Stimulated activated CD8-positive, alpha-beta memory T cell treated with anti-CD3 and anti-CD28 coated beads, Interleukin-7, amount 100 ng/mL, for 1 hour (primary cell): ENCODE results near the gene NUFIP2.
"Not testable (repeated sequence)": the region's sequence is repeated elsewhere in the genome, so short reads cannot be mapped to it uniquely, and the experiment has no call there.

ENCODE experiments used
- DNase-seq, 2 donors: peaks; one replicate each; pipeline ENCODE4 v3.0.0-alpha.2; 2020; ENCODE audit warnings: low read depth in 2 of 2

Gene NUFIP2

DNA sequence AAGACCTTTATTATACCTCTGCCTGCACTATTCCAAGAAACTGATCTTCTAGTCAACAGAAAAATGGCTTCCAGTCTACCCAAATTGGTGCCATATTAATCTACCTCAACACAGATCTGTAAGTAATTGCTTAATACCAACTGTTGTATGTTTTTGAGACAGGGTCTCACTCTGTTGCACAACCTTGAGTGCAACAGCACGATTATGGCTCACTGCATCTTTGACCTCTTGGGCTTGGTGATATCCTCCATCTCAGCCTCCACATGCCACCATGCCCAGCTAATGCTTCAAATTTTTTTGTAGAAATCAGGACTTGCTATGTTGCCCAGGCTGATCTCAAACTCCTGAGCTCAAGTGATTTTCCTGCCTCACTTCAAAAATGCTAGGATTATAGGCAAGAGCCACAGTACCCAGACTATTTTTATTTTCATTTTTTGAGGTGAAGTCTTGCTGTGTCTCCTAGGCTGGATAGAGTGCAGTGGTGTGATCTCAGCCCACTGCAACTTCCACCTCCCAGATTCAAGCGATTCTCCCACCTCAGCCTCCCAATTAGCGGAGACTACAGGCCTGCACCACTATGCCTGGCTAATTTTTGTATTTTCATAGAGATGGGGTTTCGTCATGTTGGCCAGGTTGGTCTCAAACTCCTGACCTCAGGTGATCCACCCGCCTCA is 14.4 kb downstream of the NUFIP2 start:
- no peak for DNase-seq

DNA sequence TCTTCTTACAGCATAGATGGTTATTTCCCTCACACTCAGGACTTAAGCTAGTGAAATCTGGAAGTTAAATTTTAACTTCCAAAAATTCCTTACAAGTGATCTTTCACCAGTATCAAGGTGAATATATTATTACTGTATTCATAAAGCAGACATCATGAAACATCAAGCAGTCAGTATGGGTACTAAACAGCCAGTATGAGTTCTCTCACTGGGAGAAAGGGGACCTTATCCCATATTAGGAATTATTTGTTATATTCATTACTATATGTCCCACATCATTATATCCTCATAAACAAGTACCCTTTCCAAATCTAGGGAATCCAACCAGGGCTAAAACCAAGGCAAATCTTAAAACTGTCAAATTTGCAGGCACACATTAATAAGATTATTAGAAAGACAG is 15.3 kb downstream of the NUFIP2 start:
- no peak for DNase-seq

GRCh38 chr17:29273924-29274323 is 20.0 kb downstream of the NUFIP2 start:
- no peak for DNase-seq

DNA sequence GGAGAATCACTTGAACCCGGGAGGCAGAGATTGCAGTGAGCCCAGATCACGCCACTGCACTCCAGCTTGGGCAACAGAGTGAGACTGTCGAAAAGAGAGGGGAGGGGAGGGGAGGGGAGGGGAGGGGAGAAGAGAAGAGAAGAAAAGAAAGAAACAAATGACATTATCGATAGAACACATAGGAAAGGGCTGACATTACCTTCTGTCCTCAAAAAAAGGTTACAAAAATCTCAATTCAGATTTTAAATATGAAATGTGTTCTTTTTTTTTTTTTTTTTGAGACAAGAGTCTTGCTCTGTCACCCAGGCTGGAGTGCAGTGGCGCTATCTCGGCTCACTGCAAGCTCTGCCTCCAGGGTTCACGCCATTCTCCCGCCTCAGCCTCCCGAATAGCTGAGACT is 22.0 kb downstream of the NUFIP2 start:
- DNase-seq = not testable (repeated sequence)

GRCh38 chr17:29263916-29264315 is 30.0 kb downstream of the NUFIP2 start:
- DNase-seq = no peak

- DNase-seq = no peak
These were observed 36.2 kb downstream of the NUFIP2 start for GRCh38 chr17:29257756-29258155.

DNA sequence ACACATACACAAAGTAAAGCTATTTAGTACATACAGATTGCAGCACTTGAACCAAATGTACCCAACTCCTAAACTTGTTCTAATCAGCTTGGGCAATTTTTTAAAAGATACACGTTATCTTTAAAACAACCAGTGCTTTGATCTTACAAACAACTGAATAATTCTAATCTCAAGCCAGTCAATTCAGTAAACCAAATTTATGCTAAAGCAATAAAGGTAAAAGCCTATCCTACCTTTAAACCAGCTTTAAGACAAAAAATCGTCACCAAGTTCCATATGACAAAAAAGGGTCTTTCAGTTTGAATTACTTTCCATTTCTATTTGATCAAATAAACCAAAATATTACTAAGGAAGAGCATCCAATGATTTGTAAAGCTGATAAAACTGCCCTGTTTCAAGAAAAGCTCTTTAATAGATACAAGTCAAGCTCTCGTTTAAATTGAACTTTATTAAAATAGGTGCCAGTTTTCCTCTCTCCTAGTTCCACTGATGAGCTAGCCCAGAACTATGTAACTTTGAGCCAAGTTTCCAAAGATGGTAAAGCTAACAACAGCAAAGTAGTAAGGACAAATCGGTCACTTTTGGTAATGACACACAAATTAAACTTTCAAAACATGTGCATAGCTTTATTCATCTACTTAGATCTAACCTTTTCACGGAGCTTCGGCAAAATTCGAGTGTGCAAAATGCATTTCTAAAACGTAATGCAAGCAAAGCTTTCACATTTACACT is 37.0 kb downstream of the NUFIP2 start:
- no peak for DNase-seq

DNA sequence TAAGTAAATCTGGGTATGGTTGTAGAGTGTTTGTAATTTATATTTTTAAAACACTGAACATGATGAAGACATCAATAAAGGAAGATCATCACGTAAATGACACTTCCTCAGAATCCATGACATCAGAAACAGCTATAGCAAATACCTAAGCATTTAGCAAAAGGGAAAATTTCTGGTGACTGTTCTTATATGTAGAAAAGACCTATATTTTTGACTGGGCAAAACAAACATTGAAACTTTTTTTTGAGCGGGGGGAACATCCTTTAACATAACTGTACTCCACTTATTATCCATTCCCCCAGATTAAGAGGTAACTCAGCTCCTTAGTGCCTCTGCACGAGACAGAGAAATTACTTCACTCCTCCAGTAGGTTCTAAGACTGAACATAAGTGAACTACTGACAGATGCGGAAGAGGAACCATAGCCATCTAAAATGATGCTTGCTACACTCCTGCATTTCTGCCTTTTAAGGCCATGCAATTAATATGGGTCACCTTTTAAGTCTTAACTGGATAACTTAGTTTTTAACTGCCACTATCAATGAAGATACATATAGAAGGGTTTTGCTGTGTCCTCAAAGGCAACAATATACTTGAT is 37.9 kb downstream of the NUFIP2 start:
- no peak for DNase-seq

DNA sequence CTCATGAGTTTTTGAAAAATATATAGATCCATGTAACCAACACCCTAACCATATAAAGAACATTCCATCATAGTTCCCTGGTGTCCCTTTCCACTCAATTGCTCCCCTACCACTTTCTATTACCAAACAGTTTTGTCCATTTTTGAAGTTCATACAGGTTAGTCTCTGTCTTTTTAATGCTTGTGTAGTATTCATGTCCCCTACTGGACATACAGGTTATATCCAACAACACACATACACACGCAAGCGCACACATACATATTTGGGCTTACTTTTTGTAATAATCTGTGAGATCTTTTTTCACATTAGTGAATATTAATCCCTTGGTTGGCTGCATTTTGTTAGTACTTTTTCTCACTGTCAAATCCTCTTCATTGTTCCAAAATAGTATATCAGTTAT is 40.9 kb downstream of the NUFIP2 start:
- no peak for DNase-seq

DNA sequence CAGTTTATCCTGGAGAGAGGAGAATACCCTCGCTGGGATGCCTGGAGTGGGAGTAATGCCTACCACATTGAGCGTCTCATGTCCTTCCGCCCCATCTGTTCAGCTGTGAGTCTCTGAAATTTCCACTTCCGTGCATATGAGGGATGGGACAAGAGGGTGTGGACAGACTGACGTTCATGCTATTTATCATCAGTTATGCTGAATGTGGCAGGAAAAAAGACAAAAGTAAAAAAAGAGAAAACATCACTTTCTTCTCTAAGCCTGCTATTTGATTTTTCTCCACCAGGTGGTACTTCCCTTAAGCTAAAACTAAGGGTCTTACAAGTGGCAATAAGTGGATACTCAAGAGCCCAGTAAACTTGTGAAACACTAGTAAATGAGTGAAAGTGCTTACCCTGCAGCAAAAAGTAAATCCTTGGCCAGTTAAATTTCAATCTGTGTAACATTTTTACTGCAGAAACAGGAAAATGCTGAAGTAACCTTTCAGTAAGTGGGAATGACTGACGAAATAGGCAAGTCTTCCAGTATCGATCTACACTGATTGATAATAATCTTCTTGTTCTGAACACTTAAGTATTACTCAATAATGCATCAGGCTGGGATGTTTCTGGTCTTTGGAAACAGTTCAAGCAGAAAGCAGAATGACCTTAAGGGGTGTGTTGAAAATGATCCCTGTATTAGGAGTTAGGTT is 41.7 kb downstream of the NUFIP2 start:
- DNase-seq = no peak

DNA sequence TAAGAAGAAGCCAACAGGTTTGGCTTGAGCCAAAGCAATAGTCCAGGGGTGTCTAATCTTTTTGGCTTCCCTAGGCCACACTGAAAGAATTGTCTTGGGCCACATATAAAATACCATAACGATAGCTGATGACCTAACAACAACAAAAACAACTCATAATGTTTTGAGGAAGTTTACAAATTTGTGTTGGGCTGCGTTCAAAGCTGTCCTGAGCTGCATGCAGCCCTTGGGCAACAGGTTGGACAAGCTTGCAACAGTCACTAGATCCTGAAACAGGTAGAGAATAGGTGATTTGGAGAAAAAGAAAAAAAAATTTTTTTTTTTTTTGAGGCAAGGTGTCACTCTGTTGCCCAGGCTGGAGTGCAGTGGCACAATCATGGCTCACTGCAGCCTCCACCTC is 42.8 kb downstream of the NUFIP2 start:
- DNase-seq = no peak

DNA sequence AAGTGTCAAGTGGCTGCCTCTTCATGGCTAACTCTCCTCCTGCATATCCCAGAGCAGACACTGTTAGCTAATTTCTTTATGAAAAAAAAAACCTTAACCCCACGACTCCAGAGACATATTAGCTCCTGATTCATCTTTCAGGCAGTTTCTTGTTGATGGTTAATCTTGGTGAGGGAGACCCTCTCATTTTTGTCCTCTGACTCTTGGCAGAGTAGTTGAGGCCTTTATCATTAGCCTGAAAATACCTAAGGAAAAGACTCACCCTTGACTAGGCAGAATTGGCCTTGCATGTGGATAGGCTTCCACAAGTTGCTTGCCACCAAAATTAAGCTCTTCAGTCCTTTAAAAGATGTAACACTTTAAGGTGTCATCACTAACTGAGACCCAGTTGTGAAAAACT is 43.3 kb downstream of the NUFIP2 start:
- DNase-seq = no peak

DNA sequence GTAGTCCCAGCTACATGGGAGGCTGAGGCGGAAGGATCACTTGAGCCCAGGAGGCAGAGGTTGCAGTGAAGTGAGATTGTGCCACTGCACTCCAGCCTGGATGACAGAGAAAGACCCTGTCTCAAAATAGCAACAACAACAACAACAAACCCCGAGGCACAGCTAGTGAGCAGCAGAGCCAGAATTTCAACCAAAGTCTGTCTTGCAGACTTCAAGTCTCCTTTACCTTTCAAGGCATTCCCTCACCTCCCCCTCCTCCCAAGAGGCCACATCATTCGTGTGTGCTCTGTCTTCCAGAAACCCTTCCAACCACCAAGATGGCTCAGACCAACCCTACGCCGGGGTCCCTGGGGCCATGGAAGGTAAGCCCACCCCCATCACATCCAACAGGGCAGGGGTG is 45.1 kb downstream of the NUFIP2 start:
- no peak for DNase-seq

- DNase-seq = no peak
These were observed 46.7 kb downstream of the NUFIP2 start for GRCh38 chr17:29247219-29247618.

DNA sequence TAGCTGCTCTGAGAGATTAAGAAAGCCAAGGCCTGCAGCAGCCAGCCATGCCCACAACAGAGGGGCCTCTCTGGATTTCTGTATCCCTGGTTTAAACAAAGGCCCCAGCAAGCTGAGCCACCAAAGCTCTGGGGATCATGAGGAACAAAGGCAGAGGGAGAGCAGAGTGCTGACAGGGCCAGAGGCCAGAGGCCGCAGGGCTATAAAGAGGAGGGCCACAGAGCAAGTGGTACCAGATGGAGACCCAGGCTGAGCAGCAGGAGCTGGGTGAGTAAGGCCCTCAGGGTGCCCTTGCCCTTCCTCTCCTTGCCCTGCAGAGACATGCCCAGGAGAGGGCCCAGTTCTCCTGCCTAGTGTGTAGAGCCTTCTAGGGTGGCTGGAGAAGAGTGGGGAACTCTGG is 47.3 kb downstream of the NUFIP2 start, which contains the start of gene CRYBA1:
TSS of gene CRYBA1 (plus strand) at position 232 of the 400 bp plus-strand sequence. CDS start at position 237, 5 bp downstream.
- no peak for DNase-seq

DNA sequence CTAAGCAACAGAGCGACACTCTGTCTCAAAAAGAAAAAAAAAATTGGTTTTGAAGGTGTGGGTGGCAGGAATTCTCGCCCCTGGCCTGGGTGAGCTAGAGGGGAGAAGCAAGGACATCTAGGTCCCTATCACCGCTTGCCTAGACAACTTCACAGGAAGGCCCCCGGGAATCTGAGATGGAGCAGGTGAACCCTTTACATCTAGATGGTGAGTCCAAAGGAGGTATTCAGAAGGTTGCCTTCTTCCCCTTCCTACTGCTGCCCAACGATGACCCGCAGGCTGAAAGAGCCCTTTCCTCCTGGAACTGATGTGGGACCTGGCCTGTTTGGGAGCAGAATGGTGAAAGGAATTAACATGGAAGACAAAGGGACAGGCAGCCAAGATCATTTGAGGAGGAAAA is 48.5 kb downstream of the NUFIP2 start:
- no peak for DNase-seq

- no peak for DNase-seq
These were observed 50.2 kb downstream of the NUFIP2 start for GRCh38 chr17:29243792-29244191.

DNA sequence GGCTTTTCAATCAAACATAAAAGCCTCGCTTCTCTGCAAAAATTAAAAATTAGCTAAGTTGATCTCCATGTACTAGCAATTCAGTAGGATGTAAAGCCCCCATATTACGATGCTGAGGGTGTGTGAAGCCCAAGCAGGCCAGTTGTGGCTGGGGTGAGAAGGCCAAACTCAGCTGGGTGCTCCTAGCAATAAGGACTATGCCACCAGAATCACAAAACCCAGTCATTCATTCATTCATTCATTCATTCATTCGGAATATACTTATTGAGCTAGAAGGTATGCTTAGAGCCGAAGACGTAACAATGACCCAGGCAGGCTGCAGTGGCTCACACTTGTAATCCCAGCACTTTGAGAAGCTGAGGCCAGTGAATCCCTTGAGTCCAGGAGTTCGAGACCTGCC is 51.2 kb downstream of the NUFIP2 start:
- DNase-seq = no peak

DNA sequence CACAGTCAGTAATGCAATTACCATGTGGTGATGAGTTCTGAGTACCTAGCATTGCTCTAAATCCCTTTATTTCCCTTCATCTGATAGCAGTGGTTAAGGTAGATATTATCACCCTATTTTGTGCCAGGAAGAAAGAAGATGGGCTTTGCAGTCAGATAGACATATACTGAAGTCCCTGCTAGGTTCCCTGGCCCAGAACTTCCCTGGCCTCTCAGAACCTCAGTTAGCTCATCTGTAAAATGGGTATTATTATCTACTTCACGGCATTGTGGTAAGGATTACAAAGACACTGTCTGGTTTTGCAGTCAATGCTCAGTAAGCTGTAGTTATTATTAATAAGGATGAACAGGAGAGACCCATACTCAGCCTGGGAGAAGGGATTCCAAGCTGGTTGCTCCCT is 51.9 kb downstream of the NUFIP2 start:
- no peak for DNase-seq

- DNase-seq = no peak
These were observed 52.7 kb downstream of the NUFIP2 start for GRCh38 chr17:29240968-29241963.

DNA sequence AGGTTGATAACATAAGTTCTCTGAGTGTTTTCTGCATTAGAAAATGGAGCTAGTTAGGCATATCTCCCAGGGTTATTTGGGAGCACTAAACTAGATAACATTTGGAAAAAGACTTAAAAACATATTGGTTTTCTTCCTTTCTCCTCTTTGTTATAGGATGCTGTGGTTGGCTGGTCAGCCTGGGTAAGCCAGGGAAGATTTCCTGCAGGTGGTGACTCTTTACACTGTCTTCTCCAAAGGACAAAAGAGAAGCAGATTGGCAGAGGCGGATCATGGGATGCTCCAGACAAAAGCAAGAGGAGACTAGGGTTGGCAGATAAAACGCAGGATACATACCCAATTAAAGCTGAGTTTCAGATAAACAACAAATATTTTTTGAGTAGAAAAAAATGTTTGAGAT is 53.5 kb downstream of the NUFIP2 start:
- DNase-seq = no peak
